Small intestine (tissue), 7 donors: Measurements from ENCODE around the gene GTSE1. TPM values are rescaled to one million over a fixed set of nuclear protein-coding genes. Genes with fewer than 3 reads are reported as not detected.
"Not testable (repeated sequence)": the region's sequence is repeated elsewhere in the genome, so short reads cannot be mapped to it uniquely, and the experiment has no call there.

Experiments used
- DNase-seq, 2 donors: peaks; one replicate each; pipeline versions ENCODE4 v3.0.0 to v3.0.0-alpha.2; 2013
- FAIRE-seq: peaks from 2 replicates; lab custom pipeline; 2012; peaks lifted over from hg19 to GRCh38; lab: Jason Lieb, UNC
- H3K27ac ChIP-seq, 3 donors: one replicate each; pipeline ENCODE4 v1.5.1; 2013; ENCODE audit warnings: low read length in 2 of 3, mild to moderate bottlenecking in 2 of 3, control low read depth in 1 of 3, inconsistent platforms in 1 of 3, low read depth in 1 of 3, moderate library complexity in 1 of 3
- H3K27me3 ChIP-seq, 3 donors: one replicate each; pipeline ENCODE4 v1.6.1; 2013; ENCODE audit warnings: low read length in 3 of 3, inconsistent platforms in 1 of 3; ENCODE audit not compliant: control insufficient read depth in 3 of 3, insufficient read depth in 3 of 3
- H3K36me3 ChIP-seq, 3 donors: one replicate each; pipeline ENCODE4 v1.6.1; 2013; ENCODE audit warnings: low read length in 3 of 3, inconsistent platforms in 1 of 3, low read depth in 1 of 3, mild to moderate bottlenecking in 1 of 3, moderate library complexity in 1 of 3; ENCODE audit not compliant: control insufficient read depth in 3 of 3, insufficient read depth in 2 of 3
- H3K4me1 ChIP-seq, 3 donors: one replicate each; pipeline ENCODE4 v1.6.1; 2013; ENCODE audit warnings: low read length in 2 of 3, inconsistent platforms in 1 of 3, low read depth in 1 of 3, mild to moderate bottlenecking in 1 of 3, moderate library complexity in 1 of 3; ENCODE audit not compliant: control insufficient read depth in 3 of 3, insufficient read depth in 2 of 3
- H3K4me3 ChIP-seq, 3 donors: one replicate each; pipeline ENCODE4 v1.5.1; 2013; ENCODE audit warnings: low read length in 3 of 3, control low read depth in 1 of 3, inconsistent platforms in 1 of 3, low read depth in 1 of 3, mild to moderate bottlenecking in 1 of 3, moderate library complexity in 1 of 3
- H3K9me3 ChIP-seq, 2 donors: one replicate each; pipeline ENCODE4 v1.6.1; 2013; ENCODE audit warnings: low read depth in 1 of 2, low read length in 1 of 2; ENCODE audit not compliant: control insufficient read depth in 2 of 2, insufficient read depth in 1 of 2
- WGBS, 3 donors: extraction: QIAGEN DNeasy Blood & Tissue Kit; methylation state at CpG; one replicate each; pipeline ENCODE4 v1.1.7; 2013; 5-methylcytosine and 5-hydroxymethylcytosine counted together
- polyA plus RNA-seq, 4 donors: library from polyadenylated mRNA; stranded (reverse) in 3 of 4; unstranded in 1 of 4; fragments of 200-250 nt in 3 of 4; fragments of 120-200 nt in 1 of 4; gene quantifications; one replicate each; pipeline versions ENCODE4 v1.2.1 to v1.2.3, GENCODE V29; 2013
- donor health status: healthy with polysubstance abuse.
- donor health status: control.
- donor health status: control.
- donor health status: Bipolar disorder and iron deficiency.
- donor health status: healthy.

The GTSE1 gene
- polyA plus RNA-seq, 4 donors: 0.27 to 13.8 (median 5.1) TPM

DNA sequence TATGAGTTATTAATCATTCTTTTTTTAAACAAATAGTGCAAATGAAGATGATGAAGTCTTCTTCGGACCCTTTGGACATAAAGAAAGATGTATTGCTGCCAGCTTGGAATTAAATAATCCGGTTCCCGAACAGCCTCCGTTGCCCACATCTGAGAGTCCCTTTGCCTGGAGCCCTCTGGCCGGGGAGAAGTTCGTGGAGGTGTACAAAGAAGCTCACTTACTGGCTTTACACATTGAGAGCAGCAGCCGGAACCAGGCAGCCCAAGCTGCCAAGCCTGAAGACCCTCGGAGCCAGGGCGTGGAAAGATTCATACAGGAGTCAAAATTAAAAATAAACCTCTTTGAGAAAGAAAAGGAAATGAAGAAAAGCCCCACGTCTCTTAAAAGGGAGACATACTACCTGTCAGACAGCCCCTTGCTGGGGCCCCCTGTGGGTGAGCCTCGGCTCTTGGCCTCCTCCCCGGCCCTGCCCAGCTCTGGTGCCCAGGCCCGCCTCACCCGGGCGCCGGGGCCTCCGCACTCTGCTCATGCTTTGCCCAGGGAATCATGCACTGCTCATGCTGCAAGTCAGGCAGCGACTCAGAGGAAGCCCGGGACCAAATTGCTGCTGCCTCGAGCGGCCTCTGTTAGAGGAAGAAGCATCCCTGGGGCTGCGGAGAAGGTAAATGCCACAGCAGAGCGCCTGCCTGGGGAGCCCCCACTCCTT, 11.8 kb downstream of the GTSE1 start:
- no peak for FAIRE-seq
- Histone ChIP-seq H3K4me3 (no peak overlapping the region), H3K9me3 (no peaks in the 10 kb centered on the region), H3K36me3 (peaks cover 0 to 33% (median 0%) of the 10 kb centered on the region in 3 donors), H3K4me1 (no peaks in the 10 kb centered on the region), H3K27ac (no peak overlapping the region), H3K27me3 (no peaks in the 10 kb centered on the region)
- no peak for DNase-seq
- WGBS, 3 donors: 95 to 96% (median 95%) methylated on average over 21 to 23 of the region's 23 CpGs

DNA sequence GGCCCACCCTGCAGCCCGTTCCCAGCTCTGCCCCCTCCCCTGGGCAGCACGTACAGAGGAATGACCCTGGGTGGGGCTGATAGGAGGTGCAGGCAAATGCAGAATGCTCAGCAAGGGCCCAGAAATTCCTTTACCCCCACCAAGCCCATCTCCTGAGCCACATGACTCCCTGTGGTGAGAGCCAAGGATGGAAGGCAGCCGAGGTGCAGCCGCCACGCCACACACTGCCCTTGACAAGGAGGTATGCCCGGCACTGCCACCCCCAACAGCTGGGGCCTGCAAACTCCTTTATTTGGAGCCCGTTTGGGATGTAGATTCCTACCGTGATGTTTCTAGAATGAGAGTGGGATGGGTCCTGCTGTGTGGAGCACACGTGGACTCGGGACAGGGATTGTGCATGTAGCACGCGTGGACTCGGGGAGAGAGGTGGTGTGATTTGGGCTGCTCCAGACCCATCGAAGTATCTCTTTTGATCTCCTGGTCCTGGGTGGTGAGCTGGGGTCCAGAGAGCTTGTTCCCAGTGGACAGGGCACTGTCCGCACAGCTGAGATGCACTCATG, 12.9 kb downstream of the GTSE1 start:
- Histone ChIP-seq H3K36me3 (peaks cover 0 to 30% (median 0%) of the 10 kb centered on the region in 3 donors), H3K27ac (no peak overlapping the region), H3K4me3 (no peak overlapping the region), H3K4me1 (no peaks in the 10 kb centered on the region), H3K27me3 (no peaks in the 10 kb centered on the region), H3K9me3 (no peaks in the 10 kb centered on the region)
- DNase-seq: no peak
- no peak for FAIRE-seq
- WGBS, 3 donors: 93 to 96% (median 95%) methylated on average over 14 to 15 of the region's 15 CpGs

DNA sequence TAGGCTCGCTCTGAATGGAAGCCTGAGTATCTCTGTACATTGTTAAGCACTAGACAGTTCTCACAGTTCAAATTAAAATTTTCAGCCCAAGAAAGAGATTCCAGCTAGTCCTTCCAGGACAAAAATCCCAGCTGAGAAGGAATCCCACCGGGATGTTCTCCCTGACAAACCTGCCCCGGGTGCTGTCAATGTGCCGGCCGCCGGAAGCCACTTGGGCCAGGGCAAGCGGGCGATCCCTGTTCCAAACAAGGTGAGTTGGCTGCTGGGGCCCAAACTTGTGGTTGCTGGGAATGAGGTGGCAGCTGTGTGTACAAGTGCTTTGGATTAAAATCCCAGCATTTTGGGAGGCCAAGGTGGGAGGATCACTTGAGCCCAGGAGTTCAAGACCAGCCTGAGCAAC, 15.4 kb downstream of the GTSE1 start:
- no peak overlapping the region for H3K27ac ChIP-seq
- no peaks in the 10 kb centered on the region for H3K4me1 ChIP-seq
- FAIRE-seq (no peak), DNase-seq (no peak)
- peaks cover 0 to 29% (median 0%) of the 10 kb centered on the region in 3 donors for H3K36me3 ChIP-seq
- no peak overlapping the region for H3K4me3 ChIP-seq
- no peaks in the 10 kb centered on the region for H3K9me3 ChIP-seq
- no peaks in the 10 kb centered on the region for H3K27me3 ChIP-seq
- 97 to 99% (median 98%) methylated on average over 8 of the region's 8 CpGs for WGBS, 3 donors

DNA sequence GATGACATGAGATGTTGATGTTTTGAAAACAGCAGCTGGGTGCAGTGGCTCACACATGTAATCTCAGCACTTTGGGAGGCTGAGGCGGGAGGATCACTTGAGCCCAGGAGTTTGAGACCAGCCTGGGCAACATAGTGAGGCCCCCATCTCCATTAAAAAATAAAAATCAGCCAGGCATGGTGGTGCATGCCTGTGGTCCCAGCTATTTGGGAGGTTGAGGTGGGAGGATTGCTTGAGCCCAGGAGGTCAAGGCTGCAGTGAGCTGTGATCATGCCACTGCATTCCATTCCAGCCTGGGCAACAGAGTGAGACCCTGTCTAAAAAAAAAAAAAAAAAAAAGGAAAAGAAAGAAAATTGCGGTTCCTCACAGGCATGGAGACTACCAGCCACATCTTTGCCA, 16.2 kb downstream of the GTSE1 start:
- peaks cover 0 to 34% (median 0%) of the 10 kb centered on the region in 3 donors for H3K36me3 ChIP-seq
- FAIRE-seq, DNase-seq, H3K4me3 ChIP-seq, H3K27ac ChIP-seq, H3K27me3 ChIP-seq, H3K4me1 ChIP-seq, H3K9me3 ChIP-seq: not testable (repeated sequence)
- 92 to 99% (median 95%) methylated on average over 2 of the region's 2 CpGs for WGBS, 3 donors

DNA sequence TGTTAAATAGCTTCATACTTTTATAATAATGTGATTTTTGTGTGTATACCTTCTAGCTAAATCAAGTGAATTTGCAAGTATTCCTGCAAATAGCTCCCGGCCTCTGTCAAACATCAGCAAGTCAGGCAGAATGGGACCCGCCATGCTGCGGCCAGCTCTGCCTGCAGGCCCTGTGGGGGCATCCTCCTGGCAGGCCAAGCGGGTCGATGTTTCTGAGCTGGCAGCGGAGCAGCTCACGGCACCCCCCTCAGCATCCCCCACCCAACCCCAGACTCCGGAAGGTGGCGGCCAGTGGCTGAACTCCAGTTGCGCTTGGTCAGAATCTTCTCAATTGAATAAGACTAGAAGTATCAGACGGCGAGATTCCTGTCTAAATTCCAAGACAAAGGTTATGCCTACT, 19.3 kb downstream of the GTSE1 start:
- no peak for FAIRE-seq

DNA sequence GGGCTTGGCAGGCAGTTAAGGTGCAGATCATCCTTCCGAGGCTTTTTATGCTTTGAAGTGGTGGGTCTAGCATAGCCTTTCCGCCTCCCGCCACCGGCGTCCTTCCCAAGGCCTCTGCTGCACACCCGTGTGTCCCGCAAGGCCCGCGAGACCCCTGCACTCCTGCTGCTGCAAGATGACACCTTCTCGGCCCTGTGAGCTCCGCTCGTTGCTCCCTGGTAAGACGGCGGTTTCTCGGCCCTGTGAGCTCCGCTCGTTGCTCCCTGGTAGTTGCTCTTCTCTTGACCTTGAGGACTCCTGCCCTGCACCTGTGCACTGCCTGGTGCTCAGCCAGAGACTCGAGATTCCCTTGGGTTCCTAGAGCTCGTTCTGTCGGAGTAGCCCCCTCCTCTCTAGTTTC, 21.0 kb downstream of the GTSE1 start:
- no peaks in the 10 kb centered on the region for H3K27me3 ChIP-seq
- H3K4me3 ChIP-seq: no peak overlapping the region
- H3K9me3 ChIP-seq: no peaks in the 10 kb centered on the region
- H3K4me1 ChIP-seq: no peaks in the 10 kb centered on the region
- FAIRE-seq (no peak), DNase-seq (no peak)
- H3K27ac ChIP-seq: no peak overlapping the region
- 89 to 96% (median 93%) methylated on average over 20 of the region's 20 CpGs for WGBS, 3 donors
- peaks cover 0 to 46% (median 3%) of the 10 kb centered on the region in 3 donors for H3K36me3 ChIP-seq

More for the DNA sequence above, 19.3 kb downstream of the GTSE1 start:
- H3K36me3 ChIP-seq: peaks cover 0 to 44% (median 3%) of the 10 kb centered on the region in 3 donors
- H3K27ac ChIP-seq: no peak overlapping the region
- H3K4me3 ChIP-seq: no peak overlapping the region
- WGBS, 3 donors: 95 to 97% (median 95%) methylated on average over 12 of the region's 12 CpGs
- H3K9me3 ChIP-seq: no peaks in the 10 kb centered on the region
- DNase-seq: no peak
- H3K4me1 ChIP-seq: no peaks in the 10 kb centered on the region
- no peaks in the 10 kb centered on the region for H3K27me3 ChIP-seq

DNA sequence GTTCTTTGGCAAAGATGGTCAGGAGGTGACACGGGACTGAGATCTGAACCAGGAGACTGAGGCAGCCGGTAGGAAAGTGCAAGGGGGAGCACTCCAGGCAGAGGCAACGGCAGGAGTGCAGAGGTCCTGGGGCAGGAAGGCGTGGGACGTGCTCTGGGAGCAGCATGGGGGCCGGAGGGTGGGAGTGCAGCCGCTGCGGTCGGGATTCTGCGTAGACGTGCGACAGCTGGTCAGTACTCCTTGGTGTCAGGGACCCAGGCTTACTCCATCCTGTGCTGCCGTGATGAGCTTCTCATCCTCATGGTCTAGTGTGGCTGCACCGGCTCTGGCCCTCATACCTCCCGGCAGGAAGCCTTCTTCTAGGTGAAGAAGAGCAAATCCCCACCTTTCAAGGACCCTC, 21.9 kb downstream of the GTSE1 start:
- no peaks in the 10 kb centered on the region for H3K9me3 ChIP-seq
- no peak for DNase-seq
- H3K4me3 ChIP-seq: no peak overlapping the region
- H3K27me3 ChIP-seq: no peaks in the 10 kb centered on the region
- no peak for FAIRE-seq
- H3K36me3 ChIP-seq: peaks cover 0 to 50% (median 3%) of the 10 kb centered on the region in 3 donors
- 90 to 98% (median 93%) methylated on average over 15 of the region's 15 CpGs for WGBS, 3 donors
- no peak overlapping the region for H3K27ac ChIP-seq
- H3K4me1 ChIP-seq: no peaks in the 10 kb centered on the region

DNA sequence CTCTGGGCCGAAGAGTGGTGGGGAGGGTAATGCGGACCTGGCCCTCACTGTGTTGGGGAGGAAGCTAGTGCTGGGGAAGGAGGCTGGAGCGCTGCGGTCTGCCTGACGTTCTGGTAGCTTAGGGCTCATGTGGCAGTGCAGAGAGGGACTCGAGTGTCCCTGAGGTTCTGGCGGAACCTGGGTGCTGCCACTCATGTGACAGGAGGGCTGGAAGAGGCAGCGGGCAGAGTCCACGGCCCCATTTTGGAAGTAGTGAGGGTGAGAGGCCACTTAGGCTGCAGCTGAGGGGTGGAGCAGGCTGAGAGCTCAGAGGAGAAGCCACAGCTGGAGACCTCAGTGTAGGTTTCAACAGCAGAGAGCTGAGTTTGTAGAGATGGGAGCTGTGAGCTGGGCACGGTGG, 22.6 kb downstream of the GTSE1 start:
- Histone ChIP-seq H3K4me1 (no peaks in the 10 kb centered on the region), H3K27ac (no peak overlapping the region), H3K27me3 (no peaks in the 10 kb centered on the region), H3K9me3 (no peaks in the 10 kb centered on the region), H3K36me3 (peaks cover 0 to 53% (median 3%) of the 10 kb centered on the region in 3 donors), H3K4me3 (no peak overlapping the region)
- DNase-seq (no peak), FAIRE-seq (no peak)
- WGBS, 3 donors: 94 to 98% (median 96%) methylated on average over 10 of the region's 10 CpGs
